DMS 273 (cell line): ENCODE results near the gene TMEM132A.

Experiments
- DNase-seq: peaks from one replicate; lab custom pipeline; 2025; ENCODE audit not compliant: unreplicated experiment; lab: John Stamatoyannopoulos, UW

The TMEM132A gene

DNA sequence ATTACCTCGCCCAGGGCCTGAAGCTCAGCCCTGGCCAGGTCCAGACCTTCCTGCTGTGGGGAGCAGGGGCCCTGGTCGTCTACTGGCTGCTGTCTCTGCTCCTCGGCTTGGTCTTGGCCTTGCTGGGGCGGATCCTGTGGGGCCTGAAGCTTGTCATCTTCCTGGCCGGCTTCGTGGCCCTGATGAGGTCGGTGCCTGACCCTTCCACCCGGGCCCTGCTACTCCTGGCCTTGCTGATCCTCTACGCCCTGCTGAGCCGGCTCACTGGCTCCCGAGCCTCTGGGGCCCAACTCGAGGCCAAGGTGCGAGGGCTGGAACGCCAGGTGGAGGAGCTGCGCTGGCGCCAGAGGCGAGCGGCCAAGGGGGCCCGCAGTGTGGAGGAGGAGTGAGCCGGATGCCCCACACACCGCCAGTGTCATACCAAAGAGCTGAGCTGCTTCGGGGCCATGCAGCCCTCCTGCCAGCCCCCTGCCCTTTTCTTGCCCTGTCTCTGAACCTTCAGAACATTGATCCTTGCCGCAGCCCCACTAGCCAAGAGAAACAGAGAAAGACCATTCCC is 2.4 kb upstream of the TMEM132A start:
- DNase-seq, result no peak

DNA sequence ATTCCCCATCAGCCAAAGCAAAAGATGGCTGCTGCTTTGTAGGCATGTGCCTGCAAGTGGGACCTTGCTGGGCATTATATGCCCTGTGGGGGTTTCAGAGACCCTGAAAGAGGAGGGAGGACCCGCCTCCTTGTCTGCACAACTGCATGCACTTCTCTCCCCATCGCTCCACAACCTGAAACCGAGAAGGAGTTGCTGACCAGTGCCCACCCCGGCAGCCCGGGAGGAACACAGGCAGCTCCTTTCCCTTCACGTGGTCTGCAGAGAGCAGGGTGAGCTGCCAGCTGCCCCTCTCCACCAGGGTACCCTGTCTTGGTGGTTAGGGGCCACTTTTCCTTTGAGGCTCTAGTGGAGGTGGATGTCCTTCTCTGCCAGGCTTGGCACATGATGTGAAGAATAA is 1.4 kb upstream of the TMEM132A start:
- DNase-seq, result no peak

DNA sequence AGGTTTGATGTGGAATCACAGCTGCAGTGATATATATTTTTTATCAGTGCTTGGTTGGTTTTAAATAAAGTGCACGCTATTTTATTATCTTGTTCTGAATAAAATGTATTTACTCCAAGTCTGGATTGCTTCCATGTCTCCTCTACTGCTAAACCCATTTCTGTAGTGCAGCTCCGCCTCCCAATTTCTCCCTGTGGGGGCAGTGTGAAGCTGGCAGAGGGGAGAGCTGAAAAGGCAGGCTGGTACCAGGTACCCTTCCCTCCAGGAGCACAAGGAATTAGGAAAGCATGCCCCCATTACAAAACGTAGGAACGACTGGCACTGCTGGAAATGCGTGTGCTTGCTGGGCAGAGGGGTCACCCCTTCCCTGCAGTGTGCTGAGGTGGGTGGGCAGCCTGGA is 934 bp upstream of the TMEM132A start:
- DNase-seq, result peak; percentile 55

DNA sequence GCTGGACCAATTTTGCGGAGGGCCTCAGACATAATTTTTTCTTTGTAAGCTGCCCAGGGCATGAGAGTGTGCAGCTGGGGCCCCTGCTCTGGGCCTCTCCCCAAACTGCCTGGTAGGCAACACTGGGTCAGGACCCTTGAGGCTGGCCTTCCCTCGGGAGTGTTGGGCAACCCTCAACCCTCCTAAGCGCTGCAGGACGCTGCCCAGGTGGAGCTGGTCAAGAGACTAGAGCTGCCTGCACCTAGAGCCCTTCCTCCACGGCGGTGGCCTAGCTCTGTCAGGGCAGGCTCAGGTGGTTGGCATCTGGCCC is 505 bp upstream of the TMEM132A start:
- DNase-seq, result no peak

DNA sequence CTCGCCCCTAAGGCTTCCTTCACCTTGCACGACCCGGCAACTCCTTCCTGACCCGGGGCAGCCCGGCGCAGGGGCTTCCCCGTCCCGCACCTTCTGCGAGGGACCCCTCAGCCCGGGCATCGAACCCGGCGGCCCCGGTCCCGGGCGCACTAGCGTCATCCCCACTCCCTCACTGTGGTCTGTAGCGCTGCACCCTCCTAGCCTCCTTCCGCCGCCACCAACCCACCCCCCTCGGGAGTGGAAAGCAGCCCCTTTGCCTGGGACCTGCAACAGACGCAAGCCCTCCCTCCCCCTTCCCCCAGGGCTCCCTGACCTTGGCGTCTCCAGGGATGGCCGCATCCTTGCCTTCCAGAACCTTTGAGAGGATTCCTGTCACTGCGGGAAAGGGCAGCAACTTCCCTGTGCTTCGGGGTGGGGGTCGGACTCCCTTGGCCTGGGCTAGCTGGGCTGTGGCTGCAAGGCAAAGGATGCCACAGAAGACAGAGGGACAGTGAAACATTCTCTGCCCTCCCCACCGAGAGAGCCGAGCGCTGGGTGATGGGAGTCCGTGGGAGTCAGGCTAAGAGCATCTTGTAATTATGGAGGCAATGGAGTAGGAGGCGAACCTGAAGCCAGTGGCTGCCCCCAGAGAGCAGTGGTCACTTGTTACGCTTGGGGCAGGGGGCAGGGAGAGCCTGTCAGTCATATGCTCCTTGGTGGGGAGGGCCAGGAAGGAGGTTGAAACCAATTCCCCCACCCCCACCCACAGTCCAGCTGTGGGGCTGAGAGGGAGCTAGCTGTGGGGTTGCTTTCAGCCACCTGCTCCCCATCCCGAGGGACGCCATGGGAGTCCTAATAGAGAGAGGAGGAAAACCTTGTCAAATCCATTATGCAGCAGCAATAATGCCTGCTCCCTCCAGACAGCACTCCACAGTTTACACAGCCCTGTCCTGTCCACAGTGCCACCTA is 920 bp downstream of the TMEM132A start:
- DNase-seq, result peak; percentile 43

DNA sequence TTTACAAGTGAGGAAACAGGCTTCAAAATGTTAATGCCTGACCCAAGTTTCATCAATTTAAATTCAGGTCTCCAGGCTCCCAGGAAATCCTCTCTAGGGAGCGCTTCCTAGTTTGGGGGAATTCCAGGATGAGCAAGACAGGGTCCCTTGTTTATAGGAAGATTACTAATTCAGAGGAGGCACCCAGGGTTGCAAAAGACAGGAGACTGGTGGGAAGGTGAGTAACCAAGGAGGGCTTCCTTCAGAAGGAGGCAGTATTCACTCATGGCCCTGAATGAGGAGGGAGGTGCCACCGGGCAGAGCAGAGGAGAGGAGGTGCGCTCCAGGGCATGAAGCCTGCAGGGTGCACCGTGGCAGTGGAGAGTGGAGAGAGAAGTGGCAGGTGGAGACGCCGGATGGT is 1.6 kb downstream of the TMEM132A start:
- no peak for DNase-seq

DNA sequence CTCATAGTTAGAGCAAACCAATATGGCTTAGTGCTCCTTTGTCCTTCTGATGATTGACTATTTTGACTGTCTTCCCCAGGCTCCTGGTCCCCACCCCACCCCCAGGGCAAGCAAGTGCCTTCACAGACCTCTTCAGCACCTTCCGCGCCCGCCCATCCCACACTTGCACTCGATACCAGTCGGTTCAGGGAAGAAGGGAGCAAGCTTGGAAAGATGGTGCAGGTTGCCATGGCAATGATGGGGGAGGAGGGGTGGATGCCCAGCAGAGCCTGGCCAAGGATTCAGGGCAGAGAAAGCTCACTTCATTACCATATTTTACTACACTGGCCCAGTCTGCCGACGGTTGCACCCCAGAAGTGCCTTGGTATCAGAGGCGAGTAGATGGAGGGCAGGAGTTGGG is 2.2 kb downstream of the TMEM132A start:
- no peak for DNase-seq

DNA sequence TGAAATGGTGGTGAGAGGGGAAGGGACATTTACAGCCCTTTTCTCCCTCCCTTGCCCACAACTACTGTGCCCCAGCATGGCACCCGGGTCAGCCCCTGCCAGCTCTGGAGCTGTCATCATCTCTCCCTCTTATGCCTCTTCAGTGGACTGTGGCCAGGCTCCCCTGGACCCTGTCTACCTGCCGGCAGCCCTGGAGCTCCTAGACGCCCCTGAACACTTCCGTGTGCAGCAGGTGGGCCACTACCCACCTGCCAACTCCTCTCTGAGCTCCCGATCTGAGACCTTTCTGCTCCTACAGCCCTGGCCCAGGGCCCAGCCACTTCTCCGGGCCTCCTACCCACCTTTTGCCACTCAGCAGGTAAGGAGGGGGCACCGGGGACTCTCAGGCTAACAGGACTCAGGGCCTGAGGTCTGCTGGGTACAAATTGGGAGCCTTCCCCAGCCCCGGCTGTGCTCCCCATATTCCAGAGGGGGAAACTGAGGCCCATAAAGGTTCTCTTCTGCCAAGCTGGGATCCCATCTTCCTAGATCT is 2.9 kb downstream of the TMEM132A start:
- DNase-seq, result no peak

DNA sequence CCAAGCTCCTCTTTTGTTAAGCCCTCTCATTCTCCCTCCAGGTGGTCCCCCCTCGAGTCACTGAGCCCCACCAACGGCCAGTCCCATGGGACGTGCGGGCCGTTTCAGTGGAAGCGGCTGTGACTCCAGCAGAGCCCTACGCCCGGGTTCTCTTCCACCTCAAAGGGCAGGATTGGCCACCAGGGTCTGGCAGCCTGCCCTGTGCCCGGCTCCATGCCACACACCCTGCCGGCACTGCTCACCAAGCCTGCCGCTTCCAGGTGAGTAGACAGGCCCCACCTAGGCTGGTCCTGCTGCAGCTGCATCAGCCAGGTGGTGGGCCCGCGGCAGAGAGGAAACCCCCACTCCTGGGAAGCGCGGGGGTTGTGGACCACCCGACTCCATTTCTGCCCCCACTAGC is 3.3 kb downstream of the TMEM132A start:
- no peak for DNase-seq

DNA sequence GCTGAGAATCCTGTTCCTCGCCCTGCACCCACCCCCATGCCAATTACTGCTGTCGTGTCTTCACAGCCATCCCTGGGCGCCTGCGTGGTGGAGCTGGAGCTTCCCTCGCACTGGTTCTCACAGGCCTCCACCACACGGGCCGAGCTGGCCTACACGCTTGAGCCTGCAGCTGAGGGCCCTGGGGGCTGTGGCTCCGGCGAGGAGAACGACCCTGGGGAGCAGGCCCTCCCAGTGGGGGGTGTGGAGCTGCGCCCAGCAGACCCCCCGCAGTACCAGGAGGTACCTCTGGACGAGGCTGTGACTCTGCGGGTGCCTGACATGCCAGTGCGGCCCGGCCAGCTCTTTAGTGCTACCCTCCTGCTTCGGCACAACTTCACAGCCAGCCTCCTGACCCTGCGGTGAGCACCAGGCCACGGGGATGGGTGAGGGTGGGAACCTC is 4.3 kb downstream of the TMEM132A start:
- no peak for DNase-seq

DNA sequence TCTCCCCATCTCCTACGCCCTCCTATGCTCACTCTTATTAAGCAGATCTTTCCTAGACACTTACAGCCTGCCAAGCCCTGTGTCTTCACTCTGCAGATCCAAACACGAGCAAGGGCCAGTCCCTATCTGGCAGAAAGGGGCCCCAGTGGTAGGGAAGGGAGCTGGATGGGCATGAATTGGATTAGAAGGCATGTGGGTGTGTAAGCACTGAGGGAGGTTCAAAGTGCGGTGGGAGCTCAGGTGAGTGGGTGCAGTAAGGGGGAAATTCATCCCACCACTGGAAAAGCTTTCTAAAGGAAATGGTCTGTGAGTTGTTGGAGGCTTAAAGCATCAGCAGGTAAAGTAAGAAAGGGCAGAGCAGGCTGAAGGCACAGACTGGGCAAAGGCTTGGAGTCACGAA is 5.5 kb downstream of the TMEM132A start:
- DNase-seq, result no peak

DNA sequence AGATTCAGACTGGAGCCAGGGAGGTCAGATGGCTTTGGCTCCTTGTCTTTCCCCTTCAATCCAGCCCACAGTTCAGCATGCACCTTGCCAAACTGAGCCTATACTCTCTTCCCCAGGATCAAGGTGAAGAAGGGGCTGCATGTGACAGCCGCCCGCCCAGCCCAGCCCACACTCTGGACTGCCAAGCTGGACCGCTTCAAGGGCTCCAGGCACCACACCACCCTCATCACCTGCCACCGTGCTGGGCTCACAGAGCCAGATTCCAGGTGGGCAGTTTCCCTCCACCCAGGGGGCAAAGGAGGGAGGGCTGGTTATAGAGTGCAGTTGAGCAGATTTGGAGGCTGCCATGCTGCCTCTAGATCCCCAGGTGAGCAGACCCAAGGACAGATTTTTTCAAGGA is 6.1 kb downstream of the TMEM132A start:
- no peak for DNase-seq

DNA sequence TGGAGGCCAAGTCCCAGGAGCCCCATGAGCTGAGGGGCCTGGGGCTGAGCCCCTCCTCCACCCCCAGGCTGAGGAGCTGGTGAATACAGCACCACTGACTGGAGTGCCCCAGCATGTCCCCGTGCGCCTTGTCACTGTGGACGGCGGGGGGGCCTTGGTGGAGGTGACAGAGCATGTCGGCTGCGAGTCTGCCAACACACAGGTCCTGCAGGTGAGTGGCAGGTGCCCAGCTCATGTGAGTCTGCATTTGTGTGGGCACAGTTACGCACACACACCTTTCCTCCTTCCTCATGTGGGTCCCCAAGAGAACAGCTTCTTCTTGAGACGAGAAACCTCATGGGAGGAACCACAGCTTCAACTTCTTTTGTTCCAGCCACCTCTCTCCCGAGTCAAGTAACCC is 7.7 kb downstream of the TMEM132A start:
- no peak for DNase-seq

DNA sequence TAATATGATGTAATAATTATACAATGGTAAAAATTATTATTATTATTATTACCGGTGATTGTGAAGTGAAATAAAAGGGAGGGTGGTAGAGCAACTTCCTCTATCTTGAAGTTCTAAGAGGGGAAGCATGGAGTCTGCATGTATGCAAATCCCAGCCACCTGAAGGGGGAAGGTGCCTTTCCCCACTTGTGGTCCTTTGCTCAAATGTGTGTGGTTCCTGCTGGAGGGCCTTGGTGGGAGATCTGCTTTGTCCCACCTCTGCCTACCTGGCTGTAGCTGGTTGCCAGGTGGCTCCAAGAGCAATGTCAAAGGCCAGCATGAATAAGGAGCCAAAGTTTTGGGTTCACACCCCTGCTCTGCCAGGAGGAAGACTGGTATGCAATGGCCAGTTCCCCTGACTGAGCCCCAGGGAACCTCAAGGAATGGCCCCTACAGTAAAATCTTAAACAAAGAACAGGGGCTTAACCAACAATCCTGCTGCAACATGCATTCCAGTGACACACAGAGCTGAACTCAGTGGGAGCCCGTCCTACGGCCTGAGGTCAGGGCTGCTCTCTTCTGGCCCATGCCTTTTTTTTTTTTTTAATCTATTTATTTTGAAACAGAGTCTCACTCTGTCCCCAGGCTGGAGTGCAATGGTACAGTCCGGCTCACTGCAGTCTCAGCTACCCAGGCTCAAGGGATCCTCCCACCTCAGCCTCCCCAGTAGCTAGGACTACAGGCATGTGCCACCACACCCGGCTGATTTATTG is 8.5 kb downstream of the TMEM132A start:
- DNase-seq, result no peak

DNA sequence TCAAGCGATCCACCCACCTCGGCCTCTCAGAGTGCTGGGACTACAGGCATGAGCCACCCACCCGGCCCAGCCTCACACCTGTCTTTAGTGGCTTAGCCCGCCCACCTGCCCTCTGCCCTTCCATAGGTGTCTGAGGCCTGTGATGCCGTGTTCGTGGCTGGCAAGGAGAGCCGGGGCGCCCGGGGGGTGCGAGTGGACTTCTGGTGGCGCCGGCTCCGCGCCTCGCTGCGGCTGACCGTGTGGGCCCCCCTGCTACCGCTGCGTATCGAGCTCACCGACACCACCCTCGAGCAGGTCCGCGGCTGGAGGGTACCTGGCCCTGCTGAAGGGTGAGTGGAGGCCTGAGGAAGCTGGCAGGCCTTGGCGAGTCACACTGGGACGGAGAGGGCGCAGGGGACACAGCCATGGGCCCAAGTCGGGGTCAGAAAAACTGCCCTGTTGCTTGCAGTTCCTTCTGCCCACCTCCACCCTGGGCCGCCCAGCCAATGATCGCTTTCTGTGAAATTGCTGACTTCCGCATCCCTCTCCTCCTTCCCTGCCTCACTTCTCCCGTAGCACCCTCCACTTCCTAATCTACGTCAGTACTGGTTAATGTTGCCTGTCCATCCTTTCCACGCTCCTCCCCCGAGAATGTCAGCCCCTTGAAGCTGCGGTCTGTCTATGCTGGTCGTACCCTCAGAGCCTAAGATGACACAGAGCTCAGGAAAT is 9.3 kb downstream of the TMEM132A start:
- DNase-seq, result no peak

DNA sequence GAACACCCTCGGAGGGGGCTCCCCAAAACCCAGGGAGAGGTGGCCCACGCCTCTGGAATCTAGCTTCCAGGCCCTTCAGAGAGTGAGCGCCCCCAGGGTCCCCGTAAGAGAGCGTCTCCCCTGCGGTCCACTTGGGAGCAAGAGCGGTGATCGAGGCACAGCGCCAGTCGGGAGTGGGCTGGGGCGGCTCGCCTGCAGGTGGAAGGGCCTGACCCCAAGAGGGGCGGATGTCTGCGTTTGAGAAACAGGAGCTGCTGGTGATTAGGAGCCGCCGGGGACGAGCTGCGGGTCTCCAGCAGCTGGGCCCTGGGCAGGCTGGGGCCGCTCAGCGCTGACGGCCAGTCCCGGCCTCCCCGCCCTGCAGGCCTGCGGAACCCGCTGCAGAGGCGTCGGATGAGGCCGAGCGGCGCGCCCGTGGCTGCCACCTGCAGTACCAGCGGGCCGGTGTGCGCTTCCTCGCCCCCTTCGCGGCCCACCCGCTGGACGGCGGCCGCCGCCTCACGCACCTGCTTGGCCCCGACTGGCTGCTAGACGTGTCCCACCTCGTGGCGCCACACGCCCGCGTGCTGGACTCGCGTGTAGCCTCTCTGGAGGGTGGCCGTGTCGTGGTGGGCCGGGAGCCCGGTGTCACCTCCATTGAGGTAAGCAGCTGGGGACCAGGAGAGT is 10.0 kb downstream of the TMEM132A start:
- no peak for DNase-seq

DNA sequence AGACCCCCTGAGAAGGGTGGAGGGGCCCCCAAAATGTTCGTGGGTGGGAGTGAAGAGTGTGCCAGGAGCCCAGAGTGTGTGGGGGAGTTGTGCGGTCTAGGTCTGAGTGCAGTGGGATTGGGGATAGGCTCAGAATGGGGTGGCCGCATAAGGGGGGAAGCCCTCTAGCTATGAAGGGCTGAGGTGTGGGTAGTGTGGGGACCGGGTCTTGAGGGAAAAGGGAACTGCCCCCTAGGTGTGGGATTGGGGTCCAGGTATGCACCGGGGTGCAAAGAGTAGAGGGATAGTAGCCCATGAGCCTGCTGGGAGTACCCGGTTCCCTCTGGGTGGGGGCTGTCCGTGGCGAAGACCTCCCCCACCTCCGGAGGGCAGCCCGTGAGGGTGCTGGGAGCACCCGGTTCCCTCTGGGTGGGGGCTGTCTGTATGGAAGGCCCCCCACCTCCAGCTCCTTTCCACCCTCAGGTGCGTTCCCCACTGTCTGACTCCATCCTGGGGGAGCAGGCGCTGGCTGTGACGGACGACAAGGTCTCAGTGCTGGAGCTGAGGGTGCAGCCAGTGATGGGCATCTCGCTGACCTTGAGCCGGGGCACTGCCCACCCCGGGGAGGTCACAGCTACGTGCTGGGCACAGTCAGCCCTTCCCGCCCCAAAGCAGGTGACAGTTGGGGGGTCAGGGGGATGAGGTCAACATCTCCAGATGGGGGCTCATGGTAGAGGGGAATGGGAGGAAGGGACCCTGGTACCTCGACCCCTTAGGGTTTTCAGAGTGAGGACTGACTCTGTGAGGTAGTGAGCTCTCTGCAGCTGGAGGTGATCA is 10.7 kb downstream of the TMEM132A start:
- DNase-seq, result no peak

DNA sequence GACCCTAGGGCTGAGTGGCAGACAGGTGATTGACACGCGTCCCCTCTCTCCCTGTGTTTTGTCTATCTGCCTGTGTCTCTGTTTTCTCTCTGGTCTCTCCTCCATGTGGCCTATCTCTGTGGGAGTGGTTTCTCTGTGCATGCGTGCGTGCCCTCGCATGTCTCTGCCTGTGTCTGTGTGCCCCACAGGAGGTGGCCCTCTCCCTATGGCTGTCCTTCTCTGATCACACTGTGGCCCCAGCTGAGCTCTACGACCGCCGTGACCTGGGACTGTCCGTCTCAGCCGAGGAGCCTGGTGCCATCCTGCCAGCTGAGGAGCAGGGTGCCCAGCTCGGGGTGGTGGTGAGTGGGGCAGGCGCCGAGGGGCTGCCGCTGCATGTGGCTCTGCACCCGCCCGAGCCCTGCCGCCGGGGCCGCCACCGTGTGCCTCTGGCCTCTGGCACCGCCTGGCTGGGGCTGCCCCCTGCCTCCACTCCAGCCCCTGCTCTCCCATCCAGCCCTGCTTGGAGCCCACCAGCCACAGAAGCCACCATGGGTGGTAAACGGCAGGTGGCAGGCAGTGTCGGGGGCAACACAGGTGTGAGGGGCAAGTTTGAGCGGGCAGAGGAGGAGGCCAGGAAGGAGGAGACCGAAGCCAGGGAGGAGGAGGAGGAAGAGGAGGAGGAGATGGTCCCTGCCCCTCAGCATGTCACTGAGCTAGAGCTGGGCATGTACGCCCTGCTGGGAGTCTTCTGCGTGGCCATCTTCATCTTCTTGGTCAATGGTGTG is 11.6 kb downstream of the TMEM132A start:
- no peak for DNase-seq
